Measurements from ENCODE around the gene DGUOK. TPM values are rescaled to one million over a fixed set of nuclear protein-coding genes. Genes with fewer than 3 reads are reported as not detected.

The DGUOK gene
- total RNA-seq, 1 experiment from 2014 or later = 78.5 TPM

GRCh38 chr2:73921581-73921980 is 5.1 kb upstream of the DGUOK start:
- no peaks in the 10 kb centered on the region for H3K36me3 ChIP-seq (ENCODE audit: control insufficient read depth, insufficient read depth, low read length)
- TF ChIP-seq TCF7L2 (IDR thresholded peaks at IDR 0.05; ENCODE audit: low read depth, low read length) (no peak), POLR2AphosphoS5 (IDR thresholded peaks at IDR 0.05; ENCODE audit: low read depth, low read length) (no peak), CTCF (IDR thresholded peaks at IDR 0.05) (no peak), SIN3A (IDR thresholded peaks at IDR 0.05; ENCODE audit: borderline replicate concordance, insufficient read depth, low read depth, low read length) (no peak)
- TF ChIP-seq, protein P1, sequence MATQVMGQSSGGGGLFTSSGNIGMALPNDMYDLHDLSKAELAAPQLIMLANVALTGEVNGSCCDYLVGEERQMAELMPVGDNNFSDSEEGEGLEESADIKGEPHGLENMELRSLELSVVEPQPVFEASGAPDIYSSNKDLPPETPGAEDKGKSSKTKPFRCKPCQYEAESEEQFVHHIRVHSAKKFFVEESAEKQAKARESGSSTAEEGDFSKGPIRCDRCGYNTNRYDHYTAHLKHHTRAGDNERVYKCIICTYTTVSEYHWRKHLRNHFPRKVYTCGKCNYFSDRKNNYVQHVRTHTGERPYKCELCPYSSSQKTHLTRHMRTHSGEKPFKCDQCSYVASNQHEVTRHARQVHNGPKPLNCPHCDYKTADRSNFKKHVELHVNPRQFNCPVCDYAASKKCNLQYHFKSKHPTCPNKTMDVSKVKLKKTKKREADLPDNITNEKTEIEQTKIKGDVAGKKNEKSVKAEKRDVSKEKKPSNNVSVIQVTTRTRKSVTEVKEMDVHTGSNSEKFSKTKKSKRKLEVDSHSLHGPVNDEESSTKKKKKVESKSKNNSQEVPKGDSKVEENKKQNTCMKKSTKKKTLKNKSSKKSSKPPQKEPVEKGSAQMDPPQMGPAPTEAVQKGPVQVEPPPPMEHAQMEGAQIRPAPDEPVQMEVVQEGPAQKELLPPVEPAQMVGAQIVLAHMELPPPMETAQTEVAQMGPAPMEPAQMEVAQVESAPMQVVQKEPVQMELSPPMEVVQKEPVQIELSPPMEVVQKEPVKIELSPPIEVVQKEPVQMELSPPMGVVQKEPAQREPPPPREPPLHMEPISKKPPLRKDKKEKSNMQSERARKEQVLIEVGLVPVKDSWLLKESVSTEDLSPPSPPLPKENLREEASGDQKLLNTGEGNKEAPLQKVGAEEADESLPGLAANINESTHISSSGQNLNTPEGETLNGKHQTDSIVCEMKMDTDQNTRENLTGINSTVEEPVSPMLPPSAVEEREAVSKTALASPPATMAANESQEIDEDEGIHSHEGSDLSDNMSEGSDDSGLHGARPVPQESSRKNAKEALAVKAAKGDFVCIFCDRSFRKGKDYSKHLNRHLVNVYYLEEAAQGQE (IDR thresholded peaks at IDR 0.05; ENCODE audit: insufficient read depth in 1 of 2, low read depth in 2 of 2, low read length in 1 of 2) = no peak
- peaks cover 6% of the 10 kb centered on the region; the same call in 1 of the 2 replicates for H3K4me1 ChIP-seq (ENCODE audit: control insufficient read depth, insufficient read depth, low read length)
- intact Hi-C loops (cut with micrococcal nuclease; ENCODE audit: unreplicated experiment) = no loop called here
- no peak overlapping the region for H3K27ac ChIP-seq (ENCODE audit: low read length)
- H3K27me3 ChIP-seq (ENCODE audit: control insufficient read depth, insufficient read depth, low read length) = no peaks in the 10 kb centered on the region
- no peak overlapping the region for H3K4me3 ChIP-seq (ENCODE audit: low read depth in 2 of 2, low read length in 2 of 2)
- no peak for DNase-seq (ENCODE audit: low read depth, low spot score)
- in situ Hi-C loops (cut with HindIII; ENCODE audit: low pct_unique_long_range_greater_than_20kb, low sequenced_read_pairs) = no loop called here
- no peak for ATAC-seq
- ChIA-PET POLR2A (no interaction called here), CTCF (no interaction called here)
- BruUV-seq (replicated peaks) = no TSS peak
- H3K9me3 ChIP-seq (ENCODE audit: control insufficient read depth, insufficient read depth, low read depth, low read length) = no peaks in the 10 kb centered on the region

- Histone ChIP-seq H3K9me3 (ENCODE audit: control insufficient read depth, insufficient read depth, low read depth, low read length) (no peaks in the 10 kb centered on the region), H3K4me3 (ENCODE audit: low read depth in 2 of 2, low read length in 2 of 2) (no peak overlapping the region), H3K36me3 (ENCODE audit: control insufficient read depth, insufficient read depth, low read length) (no peaks in the 10 kb centered on the region; the same call in 1 of the 2 replicates), H3K27me3 (ENCODE audit: control insufficient read depth, insufficient read depth, low read length) (no peaks in the 10 kb centered on the region), H3K4me1 (ENCODE audit: control insufficient read depth, insufficient read depth, low read length) (peaks cover 8% of the 10 kb centered on the region), H3K27ac (ENCODE audit: low read length) (no peak overlapping the region)
- in situ Hi-C loops (cut with HindIII; ENCODE audit: low pct_unique_long_range_greater_than_20kb, low sequenced_read_pairs) = no loop called here
- BruUV-seq (replicated peaks) = no TSS peak
- no peak for TF ChIP-seq TCF7L2 (IDR thresholded peaks at IDR 0.05; ENCODE audit: low read depth, low read length)
- TF ChIP-seq, protein P1 (IDR thresholded peaks at IDR 0.05; ENCODE audit: insufficient read depth in 1 of 2, low read depth in 2 of 2, low read length in 1 of 2) = no peak
- TF ChIP-seq SIN3A (IDR thresholded peaks at IDR 0.05; ENCODE audit: borderline replicate concordance, insufficient read depth, low read depth, low read length) = no peak
- no peak for TF ChIP-seq POLR2AphosphoS5 (IDR thresholded peaks at IDR 0.05; ENCODE audit: low read depth, low read length)
- no peak for TF ChIP-seq CTCF (IDR thresholded peaks at IDR 0.05)
- DNase-seq (ENCODE audit: low read depth, low spot score) (no peak), ATAC-seq (no peak)
- ChIA-PET CTCF (no interaction called here), POLR2A (no interaction called here)
- intact Hi-C loops (cut with micrococcal nuclease; ENCODE audit: unreplicated experiment) = no loop called here
Observed at GRCh38 chr2:73922681-73923080, 4.0 kb upstream of the DGUOK start.
